GM12801 (cell line): Measurements from ENCODE around the gene FBXO5.

Source experiments
- CTCF ChIP-seq: IDR thresholded peaks from one replicate; pipeline ENCODE4 v1.5.1; 2011; ENCODE audit warnings: control low read depth; ENCODE audit not compliant: insufficient read length; ENCODE audit errors: extremely low read depth

Gene FBXO5

GRCh38 chr6:153023977-153024708 is 41.3 kb upstream of the FBXO5 start:
- no peak for TF ChIP-seq CTCF

- TF ChIP-seq CTCF, result no peak
Observed at GRCh38 chr6:153018355-153018754, 35.5 kb upstream of the FBXO5 start.

GRCh38 chr6:153016846-153017245 is 34.0 kb upstream of the FBXO5 start:
- TF ChIP-seq CTCF, result no peak

GRCh38 chr6:153015094-153015640 is 32.3 kb upstream of the FBXO5 start:
- no peak for TF ChIP-seq CTCF

- TF ChIP-seq CTCF, result no peak
Observed at GRCh38 chr6:153013438-153013837, 30.6 kb upstream of the FBXO5 start.

- TF ChIP-seq CTCF, result no peak
Observed at GRCh38 chr6:153012856-153013255, 30.0 kb upstream of the FBXO5 start.

GRCh38 chr6:153003366-153003690 is 20.5 kb upstream of the FBXO5 start:
- TF ChIP-seq CTCF, result no peak
